ENCODE results near the gene ABCC8. TPM values are rescaled to one million over a fixed set of nuclear protein-coding genes. Genes with fewer than 3 reads are reported as not detected.

The ABCC8 gene
- total and polyA plus RNA-seq, 2 experiments from 2014 or later: 2.0 to 3.4 TPM

GRCh38 chr11:17437366-17437765 lies 39.3 kb downstream of the ABCC8 start (continued):
- TF ChIP-seq REST (IDR thresholded peaks at IDR 0.05; ENCODE audit: unreplicated experiment) (no peak), CREB1 (CRISPR knock-in tag; IDR thresholded peaks at IDR 0.05; ENCODE audit: low read depth) (no peak), EZH2 (IDR thresholded peaks at IDR 0.05; ENCODE audit: low read depth, unreplicated experiment) (no peak), ETS1 (IDR thresholded peaks at IDR 0.05) (no peak), POLR2AphosphoS5 (IDR thresholded peaks at IDR 0.05; ENCODE audit: low read depth) (no peak), ZNF114 (CRISPR knock-in tag; IDR thresholded peaks at IDR 0.05) (no peak), CTCF (conservative IDR thresholded peaks at IDR 0.05; ENCODE audit: low read depth in 2 of 2) (no peak), ZNF331 (CRISPR knock-in tag; IDR thresholded peaks at IDR 0.05; ENCODE audit: low read depth) (no peak), STAT1 (IDR thresholded peaks at IDR 0.05; ENCODE audit: unreplicated experiment) (no peak), EZH2phosphoT487 (IDR thresholded peaks at IDR 0.05; ENCODE audit: unreplicated experiment) (no peak)

- Histone ChIP-seq H3K9me2 (ENCODE audit: insufficient read depth) (no peaks in the 10 kb centered on the region), H3K4me1 (ENCODE audit: insufficient read depth) (peaks cover 2% of the 10 kb centered on the region; the same call in 1 of the 2 replicates), H3K4me3 (no peak overlapping the region), H3F3A (replicated peaks; ENCODE audit: low read depth) (no peaks in the 10 kb centered on the region), H3K36me3 (ENCODE audit: insufficient read depth) (no peaks in the 10 kb centered on the region), H3K79me2 (replicated peaks; ENCODE audit: insufficient read depth) (no peaks in the 10 kb centered on the region), H2AFZ (no peak overlapping the region), H3K27ac (ENCODE audit: low read depth) (no peak overlapping the region), H3K4me2 (no peak overlapping the region), H3K27me3 (ENCODE audit: insufficient read depth) (peaks cover 9% of the 10 kb centered on the region), H4K20me1 (replicated peaks; ENCODE audit: insufficient read depth) (no peaks in the 10 kb centered on the region; the same call in 1 of the 2 replicates)
- H3K9me3 Mint-ChIP-seq: no peaks in the 10 kb centered on the region; the same call in 2 of the 3 replicates
- TF ChIP-seq CREB1 (CRISPR knock-in tag; IDR thresholded peaks at IDR 0.05; ENCODE audit: low read depth) (no peak), ZNF114 (CRISPR knock-in tag; IDR thresholded peaks at IDR 0.05) (no peak), EZH2phosphoT487 (IDR thresholded peaks at IDR 0.05; ENCODE audit: unreplicated experiment) (no peak), REST (IDR thresholded peaks at IDR 0.05; ENCODE audit: unreplicated experiment) (no peak), POLR2AphosphoS5 (IDR thresholded peaks at IDR 0.05; ENCODE audit: low read depth) (no peak), NANOG (IDR thresholded peaks at IDR 0.05; ENCODE audit: borderline replicate concordance) (no peak), STAT1 (IDR thresholded peaks at IDR 0.05; ENCODE audit: unreplicated experiment) (no peak), ETS1 (IDR thresholded peaks at IDR 0.05) (no peak), CTCF (conservative IDR thresholded peaks at IDR 0.05; ENCODE audit: low read depth in 2 of 2) (no peak)
- H3K27ac Mint-ChIP-seq: no peak overlapping the region
- no peak for DNase-seq (ENCODE audit: low spot score)
- no peak for ATAC-seq
- H3K4me1 Mint-ChIP-seq: peaks cover 6% of the 10 kb centered on the region
- no peaks in the 10 kb centered on the region for H3K36me3 Mint-ChIP-seq (ENCODE audit: low read depth)
- peaks cover 24% of the 10 kb centered on the region for H3K27me3 Mint-ChIP-seq (ENCODE audit: insufficient read depth, low read depth, poor library complexity)
- H3K4me3 Mint-ChIP-seq: no peak overlapping the region
These were observed 42.5 kb downstream of the ABCC8 start for GRCh38 chr11:17434108-17434507.
